HepG2 (cell line): ENCODE results near the gene ACSL3. TPM values are rescaled to one million over a fixed set of nuclear protein-coding genes. Genes with fewer than 3 reads are reported as not detected.

ENCODE experiments used
- ADNP ChIP-seq: sonication (generic); formaldehyde crosslinking; IDR thresholded peaks from 2 replicates; pipeline ENCODE4 v1.4.0; 2020; ENCODE audit warnings: missing genetic modification reagents
- BATF2 ChIP-seq: sonication (generic); formaldehyde crosslinking; IDR thresholded peaks from 2 replicates; pipeline ENCODE4 v1.8.0; 2022; ENCODE audit warnings: mild to moderate bottlenecking, missing genetic modification reagents, moderate library complexity
- CSRNP1 ChIP-seq: sonication (generic); formaldehyde crosslinking; IDR thresholded peaks from 2 replicates; pipeline ENCODE4 v1.8.1; 2023; ENCODE audit warnings: mild to moderate bottlenecking, missing genetic modification reagents
- DR1 ChIP-seq: sonication (generic); formaldehyde crosslinking; IDR thresholded peaks from 2 replicates; pipeline ENCODE4 v1.8.0; 2021; ENCODE audit warnings: mild to moderate bottlenecking, missing genetic modification reagents, inconsistent platforms
- HNRNPLL ChIP-seq: fragments of 200-400 bp; formaldehyde crosslinking; IDR thresholded peaks from 2 replicates; pipeline ENCODE4 v1.6.1; 2017; ENCODE audit warnings: mild to moderate bottlenecking, low read depth, low read length; ENCODE audit not compliant: poor library complexity, severe bottlenecking
- HNRNPUL1 ChIP-seq: fragments of 200-400 bp; formaldehyde crosslinking; IDR thresholded peaks from 2 replicates; pipeline ENCODE4 v1.6.1; 2017; ENCODE audit warnings: low read depth, mild to moderate bottlenecking, low read length, moderate library complexity
- IRF9 ChIP-seq: sonication (generic); formaldehyde crosslinking; IDR thresholded peaks from 2 replicates; pipeline ENCODE4 v1.8.0; 2022; ENCODE audit warnings: missing genetic modification reagents, mild to moderate bottlenecking, borderline replicate concordance
- NFYC ChIP-seq: IDR thresholded peaks from 2 replicates; pipeline ENCODE4 v1.6.1; 2016; ENCODE audit warnings: missing genetic modification reagents, missing compliant biosample characterization
- PRDM15 ChIP-seq: sonication (generic); formaldehyde crosslinking; IDR thresholded peaks from 2 replicates; pipeline ENCODE4 v1.4.0; 2020; ENCODE audit warnings: missing genetic modification reagents
- SMARCE1 ChIP-seq: fragments of 450-650 bp; IDR thresholded peaks from 2 replicates; pipeline ENCODE4 v1.6.1; 2017; ENCODE audit warnings: borderline replicate concordance
- SRSF9 ChIP-seq: fragments of 200-400 bp; formaldehyde crosslinking; IDR thresholded peaks from 2 replicates; pipeline ENCODE4 v1.6.1; 2018; ENCODE audit warnings: borderline replicate concordance, mild to moderate bottlenecking, low read depth, low read length; ENCODE audit not compliant: insufficient read depth, poor library complexity, severe bottlenecking
- TARDBP ChIP-seq: sonication (generic); formaldehyde crosslinking; IDR thresholded peaks from 2 replicates; pipeline ENCODE4 v1.8.0; 2022; ENCODE audit warnings: mild to moderate bottlenecking, missing genetic modification reagents
- WIZ ChIP-seq: sonication (generic); formaldehyde crosslinking; IDR thresholded peaks from 2 replicates; pipeline ENCODE4 v1.5.1; 2020; ENCODE audit warnings: mild to moderate bottlenecking, missing genetic modification reagents
- ZBTB21 ChIP-seq: sonication (generic); formaldehyde crosslinking; IDR thresholded peaks from 2 replicates; pipeline ENCODE4 v1.4.0; 2020; ENCODE audit warnings: missing genetic modification reagents
- ZBTB43 ChIP-seq: sonication (generic); formaldehyde crosslinking; conservative IDR thresholded peaks from 2 replicates; pipeline ENCODE4 v1.4.0; 2020; ENCODE audit warnings: missing genetic modification reagents
- ZFAT ChIP-seq: sonication (generic); formaldehyde crosslinking; conservative IDR thresholded peaks from 2 replicates; pipeline ENCODE4 v1.8.1; 2023; ENCODE audit warnings: missing genetic modification reagents, inconsistent platforms
- ZMYM3 ChIP-seq: sonication (generic); formaldehyde crosslinking; IDR thresholded peaks from 2 replicates; pipeline ENCODE4 v1.5.1; 2020; ENCODE audit warnings: mild to moderate bottlenecking, missing genetic modification reagents
- ZNF496 ChIP-seq: sonication (generic); formaldehyde crosslinking; IDR thresholded peaks from 2 replicates; pipeline ENCODE4 v1.8.1; 2023; ENCODE audit warnings: mild to moderate bottlenecking, moderate library complexity, missing genetic modification reagents; ENCODE audit not compliant: insufficient replicate concordance
- ZNF563 ChIP-seq: sonication (generic); formaldehyde crosslinking; IDR thresholded peaks from 2 replicates; pipeline ENCODE4 v1.8.0; 2022; ENCODE audit warnings: mild to moderate bottlenecking, moderate library complexity, missing genetic modification reagents
- ZNF644 ChIP-seq: IDR thresholded peaks from 2 replicates; pipeline ENCODE4 v1.6.1; 2016; ENCODE audit warnings: low read depth
- ZSCAN9 ChIP-seq: IDR thresholded peaks from 2 replicates; pipeline ENCODE4 v1.6.1; 2016; ENCODE audit warnings: borderline replicate concordance
- polyA plus RNA-seq, 8 experiments: library from polyadenylated mRNA; depleted of rRNA in 3 of 8; stranded (reverse) in 7 of 8; unstranded in 1 of 8; fragments of >200 nt; fragmentation: Illumina TruSeq in 4 of 8; extraction: Trizol in 4 of 8; gene quantifications; 2 replicates each; pipeline versions ENCODE4 v1.2.1 to v1.2.3, GENCODE V29; 2011 to 2016; ENCODE audit warnings: low read depth in 4 of 8, missing spikeins in 1 of 8, mixed read lengths in 1 of 8; ENCODE audit not compliant: insufficient read depth in 1 of 8
- total RNA-seq, 5 experiments: library from RNA; depleted of rRNA; stranded (reverse); fragments of >200 nt; fragmentation: Illumina TruSeq; extraction: Trizol; gene quantifications; 2 replicates each; pipeline ENCODE4 v1.2.3, GENCODE V29; 2016; ENCODE audit warnings: low read depth in 1 of 5

Gene ACSL3
- total and polyA plus RNA-seq, 2 of the 13 experiments (the other 11 are each of a cell fraction or from before 2014, with no cell fraction given) = 305 to 365 TPM

- TF ChIP-seq ZBTB43 (CRISPR knock-in tag) = peak; percentile 45; the same call in 1 of the 2 replicates
- TF ChIP-seq ADNP (CRISPR knock-in tag) = no peak
- no peak for TF ChIP-seq ZBTB21 (CRISPR knock-in tag)
- TF ChIP-seq WIZ (CRISPR knock-in tag) = 0 out of 2 replicates have a peak, but pooled peaks have one; percentile 61
- no peak for TF ChIP-seq ZNF644
- TF ChIP-seq DR1 (CRISPR knock-in tag) = peak; percentile 100
- TF ChIP-seq ZSCAN9 (CRISPR knock-in tag) = peak; percentile 99
- TF ChIP-seq NFYC = peak; percentile 91
- peak; percentile 62; the same call in 1 of the 2 replicates for TF ChIP-seq TARDBP
- TF ChIP-seq SRSF9 = no peak
- peak; percentile 82; the same call in 1 of the 2 replicates for TF ChIP-seq IRF9 (CRISPR knock-in tag)
- TF ChIP-seq ZNF563 (CRISPR knock-in tag) = peak; percentile 99
- peak; percentile 34; the same call in 1 of the 2 replicates for TF ChIP-seq HNRNPUL1
- TF ChIP-seq PRDM15 (CRISPR knock-in tag) = peak; percentile 77
- peak; percentile 95 for TF ChIP-seq HNRNPLL
- TF ChIP-seq ZMYM3 (CRISPR knock-in tag) = no peak
- peak; percentile 71; the same call in 1 of the 2 replicates for TF ChIP-seq ZFAT (CRISPR knock-in tag)
- peak; percentile 95 for TF ChIP-seq CSRNP1
- TF ChIP-seq BATF2 (CRISPR knock-in tag) = peak; percentile 98
- no peak for TF ChIP-seq ZNF496
- TF ChIP-seq SMARCE1 = no peak
These were observed at the start of gene ACSL3 (continued) for GRCh38 chr2:222860740-222861410.
